Osteocyte (in vitro differentiated cells): ENCODE data around the gene SETDB1. TPM values are rescaled to one million over a fixed set of nuclear protein-coding genes. Genes with fewer than 3 reads are reported as not detected.

Experiments
- DNase-seq: peaks from one replicate; pipeline ENCODE4 v3.0.0; 2021; ENCODE audit warnings: mixed read lengths; ENCODE audit not compliant: unreplicated experiment; ENCODE audit errors: extremely low spot score
- H3K27ac Mint-ChIP-seq: one replicate; pipeline ENCODE4 v1.8.0; 2021; ENCODE audit warnings: mild to moderate bottlenecking, mixed read lengths; ENCODE audit not compliant: unreplicated experiment
- H3K27me3 Mint-ChIP-seq: one replicate; pipeline ENCODE4 v1.8.0; 2021; ENCODE audit warnings: mixed read lengths; ENCODE audit not compliant: unreplicated experiment
- H3K36me3 Mint-ChIP-seq: one replicate; pipeline ENCODE4 v1.8.0; 2021; ENCODE audit warnings: mixed read lengths; ENCODE audit not compliant: unreplicated experiment
- H3K4me1 Mint-ChIP-seq: one replicate; pipeline ENCODE4 v1.8.0; 2021; ENCODE audit warnings: mixed read lengths; ENCODE audit not compliant: unreplicated experiment
- H3K4me3 Mint-ChIP-seq: one replicate; pipeline ENCODE4 v1.8.0; 2021; ENCODE audit warnings: mild to moderate bottlenecking, moderate library complexity, mixed read lengths; ENCODE audit not compliant: unreplicated experiment
- H3K9me3 Mint-ChIP-seq: one replicate; pipeline ENCODE4 v1.8.0; 2021; ENCODE audit warnings: mixed read lengths; ENCODE audit not compliant: unreplicated experiment
- CTCF ChIP-seq: fragments of 200-600 bp; sonication (generic); IDR thresholded peaks from 2 replicates; pipeline ENCODE4 v1.5.0; 2021; ENCODE audit warnings: antibody characterized with exemption, mild to moderate bottlenecking, moderate library complexity
- total RNA-seq: library from RNA; stranded (reverse); gene quantifications from 2 replicates; pipeline ENCODE4 v1.2.1, GENCODE V29; 2021

SETDB1 gene
- total RNA-seq, 1 donor from 2014 or later, result 53.5 TPM

DNA sequence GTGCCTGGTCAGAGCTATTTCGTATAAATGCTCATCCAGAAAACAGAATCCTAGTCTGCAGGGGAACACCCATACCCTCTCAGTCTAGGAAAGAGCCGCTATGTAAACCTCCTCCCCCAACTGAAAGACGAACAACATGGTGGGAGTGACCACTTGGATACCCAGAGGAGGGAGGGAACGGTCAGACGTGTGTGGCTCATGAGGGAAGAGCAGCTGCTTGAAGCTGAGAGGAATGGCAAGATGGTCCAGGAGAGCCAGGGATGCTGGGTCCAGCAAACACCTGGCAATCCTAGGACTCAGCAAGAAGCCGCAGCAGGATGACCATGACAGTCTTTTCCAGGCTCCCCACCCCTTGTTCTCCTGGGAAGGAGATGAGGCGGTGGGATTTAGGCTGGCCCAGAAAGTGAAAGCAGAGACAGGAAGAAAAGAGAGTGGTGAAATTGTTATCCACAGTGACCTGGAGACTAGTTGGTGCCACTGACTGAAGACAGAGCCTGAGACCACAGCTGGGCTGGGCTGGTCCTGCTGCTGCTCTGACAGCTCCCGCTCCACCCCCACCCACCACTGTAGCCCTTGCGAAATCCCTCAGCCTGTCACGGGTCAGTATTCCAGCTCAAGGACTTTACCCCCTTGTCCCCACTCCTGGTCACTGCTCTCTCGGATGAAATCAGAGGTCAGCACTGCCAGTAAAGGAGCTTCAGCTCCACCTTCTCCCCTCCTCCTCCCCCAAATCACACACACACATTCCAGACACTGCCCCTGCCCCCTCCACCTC, 44.8 kb downstream of the SETDB1 start:
- DNase-seq, result no peak
- Mint-ChIP-seq H3K9me3 (no peaks in the 10 kb centered on the region), H3K27me3 (no peaks in the 10 kb centered on the region), H3K4me1 (peaks cover 40% of the 10 kb centered on the region), H3K27ac (peak overlapping the region; percentile 89), H3K4me3 (peak overlapping the region; percentile 83), H3K36me3 (peaks cover 21% of the 10 kb centered on the region)
- no peak for TF ChIP-seq CTCF

DNA sequence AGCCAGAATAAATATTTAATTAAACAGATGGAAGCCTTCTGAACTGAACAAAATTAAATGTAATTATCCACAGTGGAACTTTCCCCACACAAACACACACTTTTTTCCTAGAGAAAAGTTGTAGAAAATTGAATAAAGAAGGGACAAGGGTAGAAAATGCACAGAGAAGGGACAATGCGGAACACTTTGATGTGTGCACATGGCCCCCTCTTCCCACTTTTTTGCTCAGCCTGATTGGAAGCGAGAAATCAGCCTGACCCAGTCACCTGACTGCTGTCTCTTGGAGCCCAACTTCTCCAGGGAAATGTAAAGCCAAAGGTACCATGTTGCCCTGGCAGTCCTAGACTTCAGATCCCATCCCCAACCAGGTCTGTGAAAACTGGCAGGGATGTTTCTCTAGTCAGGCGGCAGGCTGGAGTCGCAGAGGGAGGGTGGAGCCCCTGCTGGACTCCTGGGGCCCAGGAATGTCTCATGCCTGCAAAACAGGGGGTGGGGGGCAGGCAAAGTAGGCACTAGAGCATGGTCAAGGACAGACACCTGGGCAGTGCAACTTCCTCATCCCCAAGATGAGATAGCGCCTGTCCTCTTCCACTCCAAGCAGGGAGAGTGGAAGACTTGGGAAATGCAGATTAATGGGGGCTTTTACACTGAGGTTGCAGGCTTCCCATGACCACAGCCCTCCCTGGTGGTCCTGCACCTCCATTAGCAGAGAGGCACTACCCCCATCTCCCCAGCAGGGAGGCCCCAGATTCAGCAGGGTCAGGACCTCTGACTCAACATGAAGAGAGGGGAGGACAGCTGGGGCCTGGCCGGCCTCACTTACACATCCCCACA, 45.6 kb downstream of the SETDB1 start:
- Mint-ChIP-seq H3K27ac (peak overlapping the region; percentile 89), H3K9me3 (no peaks in the 10 kb centered on the region), H3K27me3 (no peaks in the 10 kb centered on the region), H3K4me1 (peaks cover 45% of the 10 kb centered on the region), H3K36me3 (peaks cover 13% of the 10 kb centered on the region), H3K4me3 (peak overlapping the region; percentile 83)
- no peak for DNase-seq
- TF ChIP-seq CTCF, result no peak

- Mint-ChIP-seq H3K27me3 (no peaks in the 10 kb centered on the region), H3K4me3 (peak overlapping the region; percentile 83), H3K36me3 (peaks cover 9% of the 10 kb centered on the region), H3K4me1 (peaks cover 52% of the 10 kb centered on the region), H3K9me3 (no peaks in the 10 kb centered on the region), H3K27ac (peak overlapping the region; percentile 89)
- TF ChIP-seq CTCF, result no peak
- DNase-seq, result no peak
Measured at GRCh38 chr1:150972417-150972940, 46.3 kb downstream of the SETDB1 start.

DNA sequence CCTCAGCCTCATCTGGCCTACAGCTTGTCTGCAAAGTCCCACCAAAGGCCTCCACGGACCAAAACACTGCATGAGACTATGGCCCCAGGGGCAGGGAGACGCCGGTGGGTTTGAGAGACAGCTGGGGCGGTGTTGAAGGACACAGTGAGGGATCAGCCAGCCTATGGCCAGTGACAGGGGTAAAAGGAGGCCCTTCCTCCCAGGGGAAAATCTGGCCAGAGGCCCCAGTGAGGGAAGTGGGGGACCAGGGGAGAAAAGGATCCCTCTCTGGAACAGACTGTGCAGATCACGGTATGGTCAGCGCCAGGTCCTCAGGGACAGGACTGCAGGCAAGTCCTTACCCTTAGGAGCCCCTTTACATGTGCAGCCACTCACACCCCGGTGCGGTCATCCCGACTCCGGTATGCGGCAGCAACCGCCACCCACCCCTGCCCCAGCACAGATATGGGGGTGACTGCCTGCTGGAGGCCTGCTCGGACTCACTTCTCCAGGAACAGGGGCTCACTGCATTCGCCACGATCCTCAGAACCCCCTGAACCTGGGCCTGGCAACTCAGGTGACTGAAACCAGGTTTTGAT, 47.2 kb downstream of the SETDB1 start:
- H3K4me1 Mint-ChIP-seq, result peaks cover 55% of the 10 kb centered on the region

More for the DNA sequence above, 47.2 kb downstream of the SETDB1 start:
- DNase-seq, result no peak
- H3K27ac Mint-ChIP-seq, result peak overlapping the region; percentile 89
- no peak for TF ChIP-seq CTCF
- peak overlapping the region; percentile 83 for H3K4me3 Mint-ChIP-seq
- H3K36me3 Mint-ChIP-seq, result no peaks in the 10 kb centered on the region
- no peaks in the 10 kb centered on the region for H3K27me3 Mint-ChIP-seq
- H3K9me3 Mint-ChIP-seq, result no peaks in the 10 kb centered on the region
